Islet precursor cell (in vitro differentiated cells): Measurements from ENCODE around the gene BATF.
"Not testable (repeated sequence)": the region's sequence is repeated elsewhere in the genome, so short reads cannot be mapped to it uniquely, and the experiment has no call there.

Source experiments
- DNase-seq: peaks from one replicate; pipeline ENCODE4 v3.0.0-alpha.2; 2018

BATF gene, protein sequence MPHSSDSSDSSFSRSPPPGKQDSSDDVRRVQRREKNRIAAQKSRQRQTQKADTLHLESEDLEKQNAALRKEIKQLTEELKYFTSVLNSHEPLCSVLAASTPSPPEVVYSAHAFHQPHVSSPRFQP

DNA sequence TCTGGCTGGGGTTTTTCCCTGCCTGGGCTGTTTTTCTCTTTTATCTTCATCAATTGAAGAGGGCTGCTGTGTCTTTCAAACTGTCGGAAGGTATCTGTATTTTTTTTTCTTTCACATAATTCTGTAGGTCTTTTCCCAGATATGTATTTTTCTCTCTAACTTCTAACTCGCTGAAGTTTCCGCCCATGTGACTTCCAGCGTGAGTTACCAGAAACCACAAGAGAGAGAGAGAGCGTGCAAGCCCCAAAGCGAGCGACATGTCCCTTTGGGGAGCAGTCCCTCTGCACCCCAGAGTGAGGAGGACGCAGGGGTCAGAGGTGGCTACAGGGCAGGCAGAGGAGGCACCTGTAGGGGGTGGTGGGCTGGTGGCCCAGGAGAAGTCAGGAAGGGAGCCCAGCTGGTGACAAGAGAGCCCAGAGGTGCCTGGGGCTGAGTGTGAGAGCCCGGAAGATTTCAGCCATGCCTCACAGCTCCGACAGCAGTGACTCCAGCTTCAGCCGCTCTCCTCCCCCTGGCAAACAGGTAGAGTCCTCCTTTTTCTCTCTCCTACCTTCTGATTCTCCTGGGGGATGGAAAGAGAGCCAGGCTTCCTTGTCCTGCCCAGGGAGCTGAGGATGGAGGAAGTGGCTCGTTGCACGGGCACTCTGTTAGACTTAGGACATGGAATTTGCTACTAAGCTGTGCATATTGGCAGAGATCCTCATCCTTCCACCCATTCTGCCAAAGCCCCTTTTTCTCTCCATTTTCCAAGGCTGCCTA lies at the start of gene BATF:
Gene BATF (plus strand): TSS at position 246 of the 759 bp plus-strand sequence. CDS start 214 bp downstream, at position 460.
- no peak for DNase-seq

GRCh38 chr14:75474127-75474526 lies 48.1 kb upstream of the BATF start:
- DNase-seq, result not testable (repeated sequence)

DNA sequence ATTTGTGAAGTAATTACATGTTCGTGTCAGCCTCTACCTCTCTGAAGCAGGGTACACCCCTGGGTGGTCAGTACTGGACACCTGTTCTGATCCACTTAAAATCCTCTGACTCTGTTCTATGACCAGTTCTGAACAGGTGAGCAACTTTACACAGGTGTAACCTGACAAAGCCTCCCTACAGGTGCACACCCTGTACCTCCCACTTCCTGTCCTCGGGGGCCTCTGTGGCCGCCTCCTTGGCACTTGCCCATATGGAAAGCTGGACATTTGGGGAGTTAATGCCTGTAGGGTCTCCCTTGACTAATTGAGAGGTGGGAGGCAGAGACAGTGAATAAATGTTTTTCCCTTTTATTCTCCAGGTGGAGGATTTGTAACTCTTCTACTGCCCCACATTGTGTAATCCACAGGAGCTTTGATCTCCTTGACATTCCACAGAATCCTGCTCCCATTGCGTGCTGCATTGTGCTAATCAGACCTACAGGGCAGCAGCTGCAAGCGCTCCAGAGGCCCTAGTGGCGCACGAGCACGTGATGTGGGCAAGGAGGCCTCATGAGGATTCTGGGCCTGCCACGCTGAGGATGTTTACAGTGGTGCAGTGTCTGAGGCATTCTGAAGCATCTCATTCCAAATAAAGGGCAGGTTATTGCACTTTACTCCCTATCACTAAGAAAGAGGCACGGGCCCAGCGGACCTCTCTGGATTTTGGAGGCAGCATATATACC lies 45.8 kb upstream of the BATF start:
- no peak for DNase-seq

- no peak for DNase-seq
Observed at GRCh38 chr14:75477881-75478280, 44.4 kb upstream of the BATF start.

DNA sequence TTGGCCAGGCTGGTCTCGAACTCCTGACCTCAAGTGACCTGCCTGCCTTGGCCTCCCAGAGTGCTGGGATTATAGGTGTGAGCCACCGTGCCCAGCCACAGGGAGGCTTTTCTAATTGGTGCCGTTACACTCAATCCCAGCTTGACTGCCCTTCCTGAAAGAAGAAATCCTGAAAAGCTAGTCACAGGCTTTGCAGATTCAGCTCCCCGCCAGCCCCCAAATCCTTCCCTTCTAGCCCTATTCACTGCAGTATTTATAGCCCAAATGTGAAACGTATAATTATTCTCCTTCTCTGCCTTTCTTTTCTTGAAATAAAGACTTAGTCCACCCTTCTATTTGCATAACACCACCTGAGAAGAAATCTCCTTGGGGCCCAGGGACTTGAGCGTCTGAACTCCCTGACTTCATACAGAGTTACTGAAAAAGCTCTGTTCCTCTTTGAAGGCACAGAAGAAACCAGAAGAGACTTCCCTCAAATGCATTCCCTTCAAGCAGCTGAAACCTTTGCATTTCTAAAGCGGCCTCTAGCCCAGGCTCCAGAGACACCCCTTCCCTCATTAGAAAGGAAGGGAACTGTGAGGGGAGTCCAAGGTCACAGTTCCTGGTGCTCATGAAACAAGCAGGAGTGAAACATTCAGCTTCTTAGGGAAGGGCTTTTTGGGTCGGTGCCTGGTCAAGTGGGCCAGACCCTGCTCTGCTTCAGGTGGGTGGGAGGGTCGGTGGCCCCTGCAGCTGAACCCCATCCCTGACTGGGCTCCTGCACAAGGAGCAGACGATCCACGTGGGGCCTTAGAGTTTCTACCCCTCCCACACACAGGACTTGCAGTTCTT lies 42.3 kb upstream of the BATF start:
- no peak for DNase-seq

DNA sequence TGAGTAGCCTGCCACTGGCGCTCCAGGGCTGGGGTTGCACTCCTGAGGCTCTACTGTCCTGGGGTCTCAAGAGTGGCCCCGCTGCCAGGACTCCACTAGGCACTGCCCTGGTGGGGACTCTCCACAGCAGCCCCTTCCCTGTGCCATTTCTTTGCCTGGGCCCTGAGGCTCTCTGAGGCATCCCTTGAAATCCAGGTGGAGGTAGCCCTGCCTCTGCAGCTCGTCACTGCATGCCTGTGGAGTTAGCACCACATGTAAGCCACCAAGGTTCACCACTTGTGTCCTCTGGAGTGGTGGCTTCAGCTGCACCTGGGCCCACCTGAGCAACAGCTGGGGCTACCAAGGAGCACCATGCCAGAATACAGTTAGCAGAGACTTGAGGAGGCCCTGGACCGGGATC lies 39.9 kb upstream of the BATF start:
- no peak for DNase-seq

DNA sequence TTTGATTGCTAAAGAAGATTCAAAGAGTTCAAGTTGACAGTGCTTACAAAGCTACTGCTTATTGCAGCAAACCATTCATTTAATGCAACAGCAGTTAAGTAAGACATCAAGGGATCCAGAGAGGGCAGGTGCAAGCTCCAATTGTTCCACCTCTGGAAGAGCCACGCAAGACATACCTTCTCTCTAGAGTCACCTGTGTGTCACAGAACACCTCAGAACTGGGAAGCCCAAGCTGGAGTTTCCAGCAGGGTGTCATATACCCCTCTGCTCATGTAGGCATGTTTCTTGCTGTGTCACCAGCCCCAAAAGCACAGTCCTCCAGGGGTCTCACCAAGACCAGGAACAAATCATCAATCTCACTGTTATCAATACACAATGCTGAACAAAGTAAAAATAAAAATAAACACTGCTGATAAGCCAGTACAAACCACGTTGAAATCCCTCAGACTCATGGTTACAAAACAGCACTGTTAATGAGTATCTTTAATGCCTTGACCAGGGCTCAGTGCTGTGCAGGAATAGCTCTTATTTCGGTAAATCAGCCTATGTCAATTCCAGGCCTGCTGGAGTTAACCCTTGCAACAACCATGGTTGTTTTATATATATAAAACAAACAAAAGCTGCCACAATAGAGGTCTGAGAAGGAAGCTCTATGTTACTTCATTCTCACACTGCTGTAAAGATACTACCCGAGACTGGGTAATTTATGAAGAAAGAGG lies 37.4 kb upstream of the BATF start:
- DNase-seq, result no peak

DNA sequence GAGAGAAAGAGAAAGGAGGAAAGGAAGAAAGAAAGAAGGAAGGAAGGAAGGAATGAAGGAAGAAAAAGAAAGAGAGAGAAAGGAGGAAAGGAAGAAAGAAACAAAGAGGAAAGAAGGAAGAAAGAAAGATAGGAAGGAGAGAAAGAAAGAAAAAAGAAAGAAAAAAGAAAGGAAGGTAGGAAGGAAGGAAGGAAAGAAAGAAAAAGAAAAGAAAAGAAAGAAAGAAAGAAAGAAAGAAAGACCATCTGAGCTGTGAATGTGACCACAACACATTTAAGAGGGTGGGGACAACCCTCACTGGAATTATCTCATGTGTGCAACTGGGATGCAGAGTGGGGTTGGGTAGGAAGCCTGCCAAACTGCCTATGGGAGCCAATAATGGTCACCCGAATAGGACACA lies 36.0 kb upstream of the BATF start:
- DNase-seq, result no peak

DNA sequence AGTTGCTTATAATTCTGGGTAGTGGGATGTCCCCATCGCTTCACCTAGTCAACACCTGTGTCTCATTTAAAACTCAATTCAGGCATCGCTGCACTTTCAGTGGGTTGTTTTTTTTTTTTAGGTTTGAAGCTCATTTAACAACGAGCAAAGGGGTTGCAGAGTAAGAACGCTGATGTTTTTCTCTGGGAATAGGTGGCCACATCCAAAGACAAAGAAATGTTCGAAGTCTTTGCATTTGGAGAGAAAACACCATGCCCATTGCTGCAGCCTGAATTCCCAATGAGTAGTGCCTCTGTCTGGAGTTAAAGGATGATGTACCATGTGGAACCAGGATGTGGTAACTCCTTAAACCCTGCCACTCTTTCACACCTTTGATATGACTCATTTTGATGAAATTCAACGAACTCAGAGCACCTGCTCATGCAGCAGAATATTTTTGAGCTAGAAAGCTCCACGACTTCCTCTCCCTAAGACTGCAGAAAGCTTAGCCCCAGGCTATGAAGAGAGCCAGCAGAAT lies 35.1 kb upstream of the BATF start:
- DNase-seq, result no peak

DNA sequence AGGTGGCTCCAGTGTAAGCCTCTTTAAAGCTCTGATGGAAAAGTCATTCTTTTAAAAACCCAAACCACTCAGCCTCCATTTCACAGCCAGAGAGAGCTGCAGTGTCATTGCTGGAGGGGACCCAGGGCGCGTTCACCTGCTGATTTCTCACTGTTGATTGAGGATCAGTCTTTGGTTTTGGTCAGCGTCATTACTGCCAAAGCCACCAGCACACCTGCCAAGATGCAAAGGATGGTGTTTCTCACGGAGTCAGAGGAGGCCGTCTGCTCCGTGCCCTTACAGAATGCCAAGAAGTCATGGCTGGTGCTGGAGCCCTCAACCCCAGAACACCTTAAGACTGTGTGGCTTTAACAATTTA lies 32.8 kb upstream of the BATF start:
- DNase-seq, result no peak

DNA sequence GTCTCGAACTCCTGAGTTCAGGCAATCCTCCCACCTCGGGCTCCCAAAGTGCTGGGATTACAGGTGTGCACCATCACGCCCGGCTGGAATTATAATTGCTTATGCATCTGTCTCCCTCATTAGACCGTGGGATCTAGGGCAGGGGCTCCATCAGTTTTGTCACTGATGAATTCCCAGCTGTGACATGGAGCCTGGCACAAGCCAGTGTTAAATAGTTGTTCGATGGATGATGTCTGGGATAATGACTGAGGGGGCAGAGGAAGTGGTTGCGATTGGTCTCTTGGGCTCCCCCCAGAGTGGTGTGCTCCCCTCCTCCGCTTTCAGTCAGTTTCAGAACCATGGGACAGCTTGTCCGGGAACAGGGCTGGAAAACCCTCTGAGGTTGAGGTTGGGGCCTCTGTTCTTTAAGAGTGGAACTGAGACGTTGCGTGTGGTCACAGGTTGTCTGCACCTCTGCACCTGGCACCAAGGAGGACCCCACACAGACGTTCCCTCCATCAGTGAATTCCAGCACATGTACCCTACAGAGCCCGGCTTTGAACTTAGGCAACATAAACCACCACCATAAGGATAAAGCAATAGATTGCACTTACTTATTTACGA lies 30.8 kb upstream of the BATF start:
- DNase-seq, result no peak

DNA sequence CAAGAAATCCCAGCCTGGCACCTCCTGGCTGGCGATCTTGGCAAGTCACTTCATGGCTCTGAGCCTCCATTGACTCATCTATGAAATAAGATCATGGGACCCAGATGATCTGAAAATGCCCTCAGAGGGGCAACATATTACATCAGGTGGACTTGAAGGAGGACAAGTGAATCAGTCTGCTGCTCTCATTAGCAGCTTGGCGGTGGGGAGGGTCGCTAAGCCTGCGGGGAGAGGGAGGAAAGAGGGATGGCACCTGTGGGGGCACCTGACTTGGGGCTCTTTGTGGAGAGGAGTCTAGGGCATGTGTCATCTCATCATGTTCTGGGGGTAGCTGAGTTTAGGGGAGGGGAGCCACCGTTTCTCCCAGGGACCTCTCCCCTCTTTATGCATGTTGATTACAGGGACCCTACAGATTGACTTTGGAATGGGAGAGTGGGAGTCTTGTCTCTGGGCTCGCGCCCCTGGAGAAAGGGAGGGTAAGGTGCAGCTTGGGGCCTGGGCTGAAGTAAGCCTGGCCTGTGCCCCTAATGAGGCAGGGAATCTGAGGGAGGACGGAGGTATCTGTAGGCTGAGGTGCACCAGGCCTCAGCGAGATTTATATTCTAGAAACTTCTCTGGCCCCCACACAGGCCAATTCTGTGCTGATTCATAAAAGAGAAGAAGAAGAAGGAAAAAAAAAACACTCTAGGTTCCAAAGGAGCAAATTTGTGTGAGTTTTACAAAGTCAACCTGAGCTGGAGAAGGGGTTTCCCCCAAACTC lies 29.3 kb upstream of the BATF start:
- no peak for DNase-seq

DNA sequence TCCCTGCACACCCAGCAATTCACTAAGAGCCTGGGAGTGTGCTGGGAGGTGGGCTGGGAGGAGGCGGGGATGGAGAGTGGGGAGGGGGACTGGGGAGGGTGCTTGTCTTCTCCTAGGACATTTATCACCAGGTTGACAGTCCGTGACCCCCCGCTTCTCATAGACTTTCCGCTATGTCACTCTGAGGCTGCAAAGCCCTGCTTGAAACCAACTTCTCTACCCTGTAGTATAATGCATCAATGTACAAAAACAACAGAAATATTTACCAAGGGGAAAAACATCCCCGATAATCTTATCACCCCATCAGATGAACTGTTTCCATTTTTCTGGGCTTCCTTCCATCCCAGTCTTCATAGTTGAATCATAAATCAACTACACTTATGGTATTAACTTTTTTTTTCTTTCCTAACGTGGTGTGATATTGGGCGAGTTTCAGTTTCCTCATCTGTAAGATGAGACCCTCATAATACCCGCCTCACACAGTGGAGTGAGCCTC lies 28.6 kb upstream of the BATF start:
- no peak for DNase-seq

- no peak for DNase-seq
Observed at GRCh38 chr14:75494896-75495295, 27.4 kb upstream of the BATF start.

- DNase-seq, result no peak
Observed at GRCh38 chr14:75495399-75495798, 26.9 kb upstream of the BATF start.

GRCh38 chr14:75495882-75496281 lies 26.4 kb upstream of the BATF start:
- DNase-seq, result no peak

DNA sequence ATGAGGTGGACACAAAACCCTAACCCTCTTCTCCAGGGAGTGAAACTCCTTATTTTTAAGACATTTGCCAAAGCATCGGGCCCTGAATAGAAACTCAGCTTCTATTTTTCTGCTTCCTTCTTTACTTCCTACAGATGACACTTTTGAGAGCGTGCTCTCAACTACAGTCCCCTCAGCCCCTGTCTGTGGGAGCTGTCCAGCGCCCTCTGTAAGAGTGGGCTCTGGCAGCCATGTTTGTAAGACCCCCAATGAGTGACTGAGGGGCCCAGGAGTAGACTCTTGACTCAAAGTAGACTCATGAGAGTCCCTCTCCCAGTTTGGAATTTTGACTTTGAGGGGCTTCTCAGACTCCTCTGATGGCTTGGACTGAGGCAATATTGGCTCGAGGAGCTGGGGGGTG lies 25.5 kb upstream of the BATF start:
- DNase-seq, result no peak

- DNase-seq, result no peak
Observed at GRCh38 chr14:75497191-75497590, 25.1 kb upstream of the BATF start.

DNA sequence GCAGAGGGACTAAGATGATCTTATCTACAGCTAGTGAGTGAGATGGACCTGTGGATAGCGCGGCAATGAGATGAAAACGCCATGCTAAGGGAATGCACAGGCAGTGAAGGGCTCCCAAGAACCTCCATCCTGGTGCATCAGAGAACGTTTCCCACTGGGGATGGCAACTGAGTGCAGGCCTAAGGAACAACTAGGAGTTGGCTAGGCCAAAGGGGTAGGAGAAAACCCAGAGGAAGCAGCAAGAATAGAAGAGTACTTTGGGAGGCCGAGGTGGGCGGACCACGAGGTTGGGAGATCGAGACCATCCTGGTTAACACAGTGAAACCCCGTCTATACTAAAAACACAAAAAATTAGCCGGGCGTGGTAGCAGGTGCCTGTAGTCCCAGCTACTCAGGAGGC lies 24.6 kb upstream of the BATF start:
- no peak for DNase-seq

- no peak for DNase-seq
Observed at GRCh38 chr14:75499084-75499875, 23.0 kb upstream of the BATF start.
